Hepatocyte (in vitro differentiated cells): ENCODE data around the gene DDX56.

ENCODE experiments used
- CTCF ChIP-seq: fragments of 200-600 bp; sonication (generic); IDR thresholded peaks from 2 replicates; pipeline ENCODE4 v1.5.1; 2016; ENCODE audit warnings: antibody characterized with exemption, mild to moderate bottlenecking; ENCODE audit not compliant: poor library complexity
- EZH2phosphoT487 ChIP-seq: fragments of 200-600 bp; sonication (generic); IDR thresholded peaks from one replicate; pipeline ENCODE4 v1.6.1; 2018; ENCODE audit warnings: antibody characterized with exemption, mild to moderate bottlenecking, low read depth, moderate library complexity; ENCODE audit not compliant: unreplicated experiment, severe bottlenecking

DNA sequence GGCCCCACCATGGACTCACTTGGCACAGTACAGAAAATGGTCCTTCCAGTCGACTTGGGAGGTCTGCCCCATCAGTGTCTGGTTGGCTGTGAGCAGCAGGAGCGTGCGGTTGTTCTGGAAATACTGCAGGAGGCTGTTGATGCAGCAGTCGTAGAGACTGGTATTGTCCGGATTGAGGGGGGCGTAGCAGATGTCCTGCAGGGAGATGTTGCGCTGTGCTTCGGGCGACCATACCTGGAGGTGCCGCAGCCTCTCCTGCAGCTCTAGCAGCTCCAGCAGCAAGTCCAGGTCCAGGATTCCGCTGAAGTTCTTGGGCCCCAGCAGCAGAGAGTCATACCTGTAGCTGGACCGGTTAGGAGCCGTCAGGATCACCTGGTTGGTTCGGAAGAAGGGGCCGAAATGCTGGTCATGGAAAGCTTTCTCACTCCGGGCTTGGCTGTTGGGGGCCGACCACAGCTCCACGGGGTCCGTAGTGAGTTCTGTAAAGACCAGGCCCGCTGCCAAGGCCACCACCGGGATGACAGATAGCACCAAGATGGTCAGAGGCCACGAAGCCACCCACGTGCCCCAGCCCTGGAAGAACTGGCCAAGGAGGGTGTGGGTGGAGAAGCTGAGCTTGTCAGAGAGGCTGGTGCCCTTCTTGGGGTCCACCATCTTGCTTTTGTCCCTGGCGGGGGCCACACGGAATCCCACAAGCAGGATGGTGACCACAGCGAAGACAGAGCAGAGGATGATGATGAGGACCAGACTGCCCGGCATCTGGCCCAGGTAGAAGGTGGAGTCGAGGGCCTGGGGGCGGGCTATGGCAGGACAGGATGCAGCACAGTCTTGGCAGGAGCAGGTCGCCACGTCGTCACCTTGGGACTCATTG lies 34.7 kb downstream of the DDX56 start:
- no peak for TF ChIP-seq CTCF
- TF ChIP-seq EZH2phosphoT487 = no peak
